ENCODE data around the gene PKP4.

DNA sequence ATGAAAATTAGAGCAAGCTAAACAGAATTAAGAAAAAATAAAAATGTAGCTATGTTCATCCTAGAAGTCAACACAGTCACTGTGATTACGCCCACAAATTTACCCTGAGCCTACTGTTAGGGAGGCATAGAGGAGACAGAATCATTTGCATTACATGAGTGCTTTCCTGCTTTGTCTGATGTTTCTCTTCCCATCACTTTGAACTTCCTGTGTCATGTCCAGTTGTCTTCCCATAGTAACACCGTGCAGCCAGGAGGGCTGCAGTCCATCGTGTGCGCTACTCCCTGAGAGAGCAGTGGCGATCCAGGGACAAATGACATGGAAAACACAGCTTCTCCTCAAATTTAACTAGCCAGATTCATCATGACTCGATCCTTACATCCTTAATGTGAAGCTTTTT lies 188.5 kb downstream of the PKP4 start:
- TF ChIP-seq, protein P1, sequence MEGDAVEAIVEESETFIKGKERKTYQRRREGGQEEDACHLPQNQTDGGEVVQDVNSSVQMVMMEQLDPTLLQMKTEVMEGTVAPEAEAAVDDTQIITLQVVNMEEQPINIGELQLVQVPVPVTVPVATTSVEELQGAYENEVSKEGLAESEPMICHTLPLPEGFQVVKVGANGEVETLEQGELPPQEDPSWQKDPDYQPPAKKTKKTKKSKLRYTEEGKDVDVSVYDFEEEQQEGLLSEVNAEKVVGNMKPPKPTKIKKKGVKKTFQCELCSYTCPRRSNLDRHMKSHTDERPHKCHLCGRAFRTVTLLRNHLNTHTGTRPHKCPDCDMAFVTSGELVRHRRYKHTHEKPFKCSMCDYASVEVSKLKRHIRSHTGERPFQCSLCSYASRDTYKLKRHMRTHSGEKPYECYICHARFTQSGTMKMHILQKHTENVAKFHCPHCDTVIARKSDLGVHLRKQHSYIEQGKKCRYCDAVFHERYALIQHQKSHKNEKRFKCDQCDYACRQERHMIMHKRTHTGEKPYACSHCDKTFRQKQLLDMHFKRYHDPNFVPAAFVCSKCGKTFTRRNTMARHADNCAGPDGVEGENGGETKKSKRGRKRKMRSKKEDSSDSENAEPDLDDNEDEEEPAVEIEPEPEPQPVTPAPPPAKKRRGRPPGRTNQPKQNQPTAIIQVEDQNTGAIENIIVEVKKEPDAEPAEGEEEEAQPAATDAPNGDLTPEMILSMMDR (IDR thresholded peaks at IDR 0.05; ENCODE audit: borderline replicate concordance, extremely low read depth, low read length, poor library complexity, severe bottlenecking), result no peak
- no peak for TF ChIP-seq EZH2 (IDR thresholded peaks at IDR 0.05; ENCODE audit: borderline replicate concordance, low read depth, low read length, severe bottlenecking)
